HG02973 (cell line): ENCODE results near the gene CLPSL2.
"Not testable (repeated sequence)": the region's sequence is repeated elsewhere in the genome, so short reads cannot be mapped to it uniquely, and the experiment has no call there.

Source experiments
- ATAC-seq: cut with Tn5 transposase; IDR thresholded peaks from one replicate; pipeline ENCODE4 v1.9.1; 2021; ENCODE audit warnings: moderate library complexity; ENCODE audit not compliant: unreplicated experiment

CLPSL2 gene, protein sequence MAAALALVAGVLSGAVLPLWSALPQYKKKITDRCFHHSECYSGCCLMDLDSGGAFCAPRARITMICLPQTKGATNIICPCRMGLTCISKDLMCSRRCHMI

DNA sequence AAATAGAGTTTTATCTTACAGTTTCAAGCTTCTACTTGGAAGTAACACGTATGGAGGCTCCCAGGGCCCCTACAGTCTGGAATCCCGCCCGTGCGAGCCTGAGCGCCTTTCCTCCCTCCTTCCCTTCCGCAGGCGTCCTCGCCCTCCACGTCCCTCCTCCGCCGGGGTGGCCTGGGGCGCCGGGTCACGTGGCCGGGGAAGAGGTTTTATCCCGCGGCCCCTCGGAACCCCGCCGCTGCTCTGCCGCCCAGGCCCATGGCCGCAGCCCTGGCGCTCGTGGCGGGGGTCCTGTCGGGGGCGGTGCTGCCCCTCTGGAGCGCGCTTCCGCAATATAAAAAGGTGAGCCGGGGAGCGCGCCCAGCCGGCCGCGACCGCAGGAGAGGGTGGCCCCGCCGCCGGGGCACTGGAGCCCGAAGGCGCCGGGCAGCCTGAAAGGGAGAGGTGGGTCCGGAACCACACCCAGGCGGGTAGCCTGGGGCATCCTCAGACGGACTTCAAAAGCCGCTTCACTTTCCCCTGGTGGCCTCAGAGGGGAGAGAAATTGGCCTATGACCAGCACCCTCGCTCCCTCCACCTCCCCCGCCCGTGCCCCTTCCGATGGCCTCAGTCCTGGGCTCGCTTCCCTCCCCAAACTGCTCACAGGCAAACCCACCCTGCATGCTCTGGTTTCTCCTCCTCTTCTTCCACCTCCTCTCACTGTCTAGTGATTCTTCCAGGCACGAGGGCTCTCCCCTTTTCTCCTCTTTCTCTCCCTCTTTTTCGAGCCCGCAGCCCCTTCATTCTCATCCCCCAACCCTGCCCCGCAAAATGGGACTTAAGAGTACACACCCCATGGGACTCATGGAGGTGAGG lies at the start of gene CLPSL2:
Gene CLPSL2 (plus strand): TSS at position 235 of the 852 bp plus-strand sequence. CDS start 21 bp downstream, at position 256.
- no peak for ATAC-seq

DNA sequence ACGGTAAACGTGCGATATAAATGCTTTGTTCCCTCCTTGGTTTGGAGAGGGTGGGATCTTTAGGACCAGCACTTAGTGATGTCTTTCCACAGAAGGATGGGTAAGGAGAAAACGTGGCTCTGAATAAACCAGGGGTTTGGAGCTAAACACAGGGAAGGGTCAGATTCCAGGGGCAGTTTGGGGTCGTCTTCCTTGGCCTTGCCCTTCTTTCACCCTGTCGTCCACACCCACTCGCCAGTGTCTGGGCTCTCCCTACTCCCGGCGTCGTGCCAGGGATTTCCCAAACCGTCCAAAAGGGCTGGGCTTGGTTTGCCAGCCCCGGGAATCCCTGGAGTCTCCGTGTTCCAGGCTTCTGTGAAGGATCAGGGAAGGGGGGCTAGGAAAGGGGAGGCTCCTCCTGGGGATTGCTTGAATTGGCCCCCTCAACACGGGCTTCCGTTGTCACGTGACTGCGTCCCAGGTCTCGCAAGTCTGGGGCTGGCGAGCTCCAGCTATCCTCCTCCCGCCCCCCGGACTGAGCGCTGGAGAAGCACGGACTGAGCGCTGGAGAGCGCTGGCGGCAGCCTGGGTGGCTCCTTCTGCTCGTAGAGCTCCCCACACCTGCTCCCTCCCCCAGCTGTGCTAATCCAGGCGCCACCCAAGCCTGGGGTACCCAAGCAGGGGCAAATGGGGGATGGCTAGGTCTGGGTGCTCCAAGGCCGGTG lies 49.0 kb upstream of the CLPSL2 start:
- ATAC-seq = no peak

- peak; percentile 37 for ATAC-seq
Measured at GRCh38 chr6:35727935-35728682, 48.3 kb upstream of the CLPSL2 start.

DNA sequence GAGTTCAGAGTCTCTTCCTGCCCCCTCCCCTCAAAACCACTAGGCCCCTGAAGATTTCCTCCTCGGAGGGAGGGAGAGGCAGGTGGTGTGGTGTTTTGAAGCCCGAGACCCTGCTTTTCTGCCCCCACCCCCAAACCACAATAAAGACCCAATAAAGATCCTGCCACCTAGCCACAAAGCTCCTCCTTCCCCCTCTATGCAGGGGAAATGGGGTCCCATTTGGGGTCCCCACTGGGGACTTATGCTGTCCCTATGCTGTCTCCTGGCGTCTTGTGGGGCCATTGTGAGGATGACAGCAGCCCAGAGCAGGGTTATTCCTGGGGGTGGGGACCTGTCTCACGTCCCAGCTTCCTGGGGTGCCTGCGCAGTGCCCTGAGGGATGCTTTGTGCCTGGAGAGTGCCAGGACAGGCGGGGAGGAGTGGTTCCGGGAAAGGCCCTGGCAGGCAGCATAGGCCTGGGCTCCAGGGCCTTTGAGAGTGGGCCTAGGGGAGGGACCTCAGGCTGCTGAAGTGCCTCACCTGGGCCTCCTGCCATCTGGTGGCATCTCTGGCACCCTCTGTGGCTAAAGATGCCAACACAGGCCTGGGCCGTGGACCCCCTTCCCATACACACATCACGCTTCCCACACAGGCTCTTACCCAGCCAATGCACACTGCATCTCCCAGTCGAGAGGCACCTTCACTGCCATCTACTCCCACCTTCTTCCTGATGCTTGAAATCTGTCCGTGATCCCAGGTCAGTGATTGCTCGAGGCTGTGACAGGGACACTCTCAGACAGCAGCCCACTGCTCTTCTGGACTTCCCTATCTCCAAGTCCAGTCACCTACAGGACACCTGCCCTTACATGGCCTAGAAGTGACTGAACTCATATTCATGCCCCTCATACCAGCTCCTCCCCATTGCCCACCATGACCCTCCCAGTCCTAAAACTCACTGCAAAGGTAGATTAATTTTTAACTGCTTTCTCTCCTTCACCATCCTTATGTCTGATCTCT lies 47.4 kb upstream of the CLPSL2 start:
- no peak for ATAC-seq

DNA sequence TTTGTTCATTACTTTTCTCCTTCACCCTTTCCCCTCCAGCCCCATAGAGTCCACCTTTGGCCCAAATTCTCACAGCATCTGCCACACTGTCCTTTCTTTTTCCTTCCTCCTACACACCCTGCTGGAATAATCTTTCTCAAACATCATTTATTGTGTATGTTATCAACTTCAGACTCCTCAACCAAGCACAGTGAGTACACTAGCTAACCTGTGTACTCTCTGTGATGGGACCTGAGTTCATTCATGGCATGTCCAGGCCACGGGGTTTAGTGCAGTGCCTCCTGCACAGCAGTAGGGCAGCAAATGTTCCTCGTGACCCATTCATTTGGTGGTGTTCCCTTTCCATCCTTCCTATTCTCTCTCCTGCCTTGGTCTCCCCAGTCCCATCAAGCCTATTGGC lies 46.7 kb upstream of the CLPSL2 start:
- ATAC-seq = no peak

DNA sequence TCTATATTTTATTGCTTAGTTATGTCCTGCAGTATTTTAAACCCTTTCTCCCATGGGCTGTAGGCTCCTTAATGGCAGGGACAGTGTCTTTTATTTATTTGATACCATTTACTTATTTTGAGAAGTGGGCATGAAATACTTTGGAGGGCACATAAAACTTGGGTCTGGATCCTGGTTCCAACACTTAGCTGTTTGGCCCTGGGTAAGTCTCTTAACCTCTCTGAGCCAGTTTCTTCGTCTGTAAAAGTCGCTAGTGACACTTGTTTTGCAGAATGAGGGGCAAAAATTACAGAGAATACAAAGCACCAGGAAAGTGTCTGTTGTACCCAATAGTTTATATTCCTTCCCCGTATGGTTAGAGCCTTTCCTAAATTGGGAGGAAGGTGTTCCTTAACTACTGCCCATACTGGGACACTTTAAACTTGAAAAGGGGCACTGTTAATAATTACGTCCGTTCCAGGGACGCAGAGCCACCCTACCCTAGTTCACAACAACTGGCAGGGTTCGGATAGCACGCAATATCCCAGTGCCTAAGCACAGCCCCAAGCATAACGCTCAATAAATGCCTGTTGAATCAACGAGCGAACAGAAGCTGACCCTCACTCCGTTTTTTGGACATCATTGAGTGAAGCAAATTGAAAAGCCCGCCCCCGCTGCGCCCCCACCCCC lies 45.5 kb upstream of the CLPSL2 start:
- no peak for ATAC-seq

DNA sequence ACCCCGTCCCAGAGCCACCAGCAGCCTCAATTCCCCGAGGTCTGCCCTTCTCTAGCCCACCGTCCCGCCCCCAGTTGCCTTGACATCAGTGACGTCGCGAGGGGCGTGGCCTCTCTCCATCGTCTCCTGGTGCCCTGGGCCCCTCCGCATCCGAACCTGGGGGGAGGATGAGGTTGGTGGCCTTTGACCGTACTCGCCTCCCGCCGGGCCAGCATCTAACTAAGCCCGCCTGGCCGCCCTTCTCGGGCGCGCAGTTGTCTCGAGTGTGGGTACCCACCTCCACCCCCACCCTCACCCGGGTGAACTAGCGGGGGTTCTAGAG lies 45.0 kb upstream of the CLPSL2 start:
- ATAC-seq = peak; percentile 45

DNA sequence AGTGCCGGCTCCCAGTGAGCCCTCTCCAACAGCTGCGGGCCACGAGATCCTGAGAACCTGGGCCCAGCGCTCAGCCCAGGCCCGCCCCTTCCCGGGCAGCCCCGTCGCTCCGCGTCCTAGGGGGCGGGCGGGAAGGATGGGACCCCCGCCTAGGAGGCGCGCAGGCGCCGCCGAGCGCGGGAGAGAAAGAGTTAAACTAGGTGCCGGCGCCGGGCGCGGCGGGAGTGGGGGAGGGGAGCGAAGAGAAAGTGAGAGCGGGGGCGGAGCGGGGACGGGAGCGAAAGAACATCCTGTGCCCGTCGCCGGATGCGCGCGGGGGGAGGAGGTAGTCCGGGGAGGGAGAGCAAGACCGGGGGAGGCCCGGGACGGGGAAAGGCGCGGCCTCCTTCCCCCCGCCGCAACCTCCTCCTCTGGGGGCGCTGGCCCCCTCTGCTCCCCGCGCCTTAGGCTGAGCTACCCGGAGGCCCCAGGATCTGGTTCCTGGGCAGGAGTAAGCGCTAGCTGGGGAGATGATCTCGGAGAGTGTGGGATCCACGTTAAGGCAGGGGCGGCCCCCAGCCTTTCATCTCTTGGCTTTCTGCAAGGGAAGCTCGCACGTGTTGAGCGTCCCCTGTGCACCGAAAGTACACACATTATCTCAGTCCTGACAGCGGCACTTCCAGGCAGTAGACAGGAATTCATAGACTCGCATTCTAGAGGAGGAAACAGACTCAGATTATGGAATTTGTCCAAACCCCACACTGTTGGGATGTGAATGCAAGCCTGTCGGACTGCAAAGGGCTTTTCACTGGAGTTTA lies 44.5 kb upstream of the CLPSL2 start:
- peak; percentile 44 for ATAC-seq

- ATAC-seq = no peak
Measured at GRCh38 chr6:35733633-35734032, 42.8 kb upstream of the CLPSL2 start.

GRCh38 chr6:35734319-35734718 lies 42.1 kb upstream of the CLPSL2 start:
- not testable (repeated sequence) for ATAC-seq

DNA sequence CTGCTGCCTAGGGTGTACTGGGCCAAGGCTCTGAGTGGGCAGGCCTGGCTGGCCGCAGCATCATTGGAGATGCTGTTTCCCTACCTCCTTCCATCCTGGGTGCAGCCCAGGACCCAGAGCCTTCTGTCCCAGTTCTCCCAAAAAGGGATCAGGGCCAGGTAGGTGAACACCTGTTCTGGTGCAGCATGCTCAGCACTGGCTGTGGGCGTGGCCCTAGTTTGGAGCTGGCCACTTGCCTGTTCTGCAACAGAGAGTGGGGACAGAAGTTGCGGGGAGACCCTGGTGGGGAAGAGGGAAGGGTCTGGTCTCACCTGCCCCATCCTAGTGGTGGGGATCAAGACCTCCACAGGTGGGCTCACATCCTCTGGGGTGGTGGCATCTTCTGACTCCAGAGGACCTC lies 40.9 kb upstream of the CLPSL2 start:
- no peak for ATAC-seq

GRCh38 chr6:35736253-35736894 lies 40.0 kb upstream of the CLPSL2 start:
- no peak for ATAC-seq

DNA sequence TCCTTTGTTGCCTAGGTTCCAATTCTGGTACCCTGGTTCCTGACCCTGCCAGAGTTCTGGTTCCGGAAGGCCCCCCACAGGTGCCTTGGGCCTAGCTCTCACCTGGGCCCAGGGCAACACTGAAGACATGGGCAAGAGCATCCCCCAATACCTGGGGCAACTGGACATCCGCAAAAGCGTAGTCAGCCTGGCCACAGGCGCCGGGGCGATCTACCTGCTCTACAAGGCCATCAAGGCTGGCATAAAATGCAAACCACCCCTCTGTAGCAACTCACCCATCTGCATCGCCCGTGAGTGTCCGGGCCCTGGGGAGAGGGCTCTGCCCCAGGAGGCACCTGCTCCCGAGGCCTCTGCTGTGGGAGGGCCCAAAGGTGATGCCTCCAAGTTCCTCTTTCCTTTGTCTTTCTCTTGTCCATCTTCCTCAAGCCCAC lies 39.4 kb upstream of the CLPSL2 start, which contains the start of gene ARMC12:
Gene ARMC12 (plus strand): TSS at position 51 of the 431 bp plus-strand sequence. CDS start 77 bp downstream, at position 128.
- ATAC-seq = no peak

- peak; percentile 55 for ATAC-seq
Measured at GRCh38 chr6:35737413-35738211, 38.8 kb upstream of the CLPSL2 start.

GRCh38 chr6:35739645-35740524 lies 36.5 kb upstream of the CLPSL2 start:
- no peak for ATAC-seq

DNA sequence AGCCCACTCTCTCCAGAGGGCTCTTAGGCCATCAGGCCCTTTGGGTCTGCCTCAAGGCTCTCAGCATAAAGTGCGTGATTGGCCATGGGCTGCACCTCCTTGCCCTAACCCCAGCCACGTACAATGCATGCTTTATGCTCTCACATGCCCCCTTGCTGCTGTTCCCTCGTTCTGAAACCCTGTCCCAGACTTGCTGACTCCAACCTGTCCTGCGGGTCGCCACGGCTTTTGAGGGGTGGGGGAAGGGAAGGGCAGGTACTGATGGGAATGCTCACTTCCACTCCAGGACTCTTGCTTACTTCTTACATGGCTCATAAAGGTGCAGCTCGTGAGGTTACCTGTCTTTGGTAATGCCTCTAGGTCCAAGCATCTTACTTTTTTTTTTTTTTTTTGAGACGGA lies 33.6 kb upstream of the CLPSL2 start:
- ATAC-seq = no peak
